H1 (cell line): ENCODE results near the gene SERGEF. TPM values are rescaled to one million over a fixed set of nuclear protein-coding genes. Genes with fewer than 3 reads are reported as not detected.

Experiments used
- CTCF ChIA-PET: fragments of 300-600 bp; sonication (Branson Sonifier 250); formaldehyde crosslinking; loops from one replicate; lab custom pipeline; 2021; ENCODE audit not compliant: partially characterized antibody; lab: Charles Lee
- POLR2A ChIA-PET: fragments of 300-600 bp; sonication (Branson Sonifier 250); formaldehyde crosslinking; loops from one replicate; lab custom pipeline; 2021; ENCODE audit warnings: inconsistent platforms; ENCODE audit not compliant: partially characterized antibody; lab: Charles Lee
- DNase-seq, 2 experiments: peaks; one replicate each; pipeline versions ENCODE4 v3.0.0 to v3.0.0-alpha.2; 2010 to 2022; ENCODE audit warnings: low spot score in 2 of 2, low read depth in 1 of 2, mixed read lengths in 1 of 2
- FAIRE-seq: peaks from 2 replicates; lab custom pipeline; 2011; peaks lifted over from hg19 to GRCh38; lab: Jason Lieb, UNC
- H2AFZ ChIP-seq: 2 replicates; pipeline ENCODE4 v1.8.1; 2012; ENCODE audit warnings: low read length, inconsistent platforms
- H2AK5ac ChIP-seq: 2 replicates; pipeline ENCODE4 v1.6.1; 2013; ENCODE audit warnings: low read depth, low read length
- H2BK120ac ChIP-seq: replicated peaks from 2 replicates; pipeline ENCODE3; 2013; ENCODE audit warnings: low read depth, low read length, inconsistent platforms
- H2BK12ac ChIP-seq: 2 replicates; pipeline ENCODE4 v1.6.1; 2013; ENCODE audit warnings: low read depth, low read length
- H2BK15ac ChIP-seq: 2 replicates; pipeline ENCODE4 v1.6.1; 2013; ENCODE audit warnings: low read length
- H2BK20ac ChIP-seq: 2 replicates; pipeline ENCODE4 v1.6.1; 2013; ENCODE audit warnings: low read length
- H2BK5ac ChIP-seq: 2 replicates; pipeline ENCODE4 v1.6.1; 2013; ENCODE audit warnings: low read depth, low read length
- H3K14ac ChIP-seq: 2 replicates; pipeline ENCODE4 v1.6.1; 2013; ENCODE audit warnings: inconsistent platforms; ENCODE audit not compliant: insufficient read length
- H3K18ac ChIP-seq: 2 replicates; pipeline ENCODE4 v1.6.1; 2013; ENCODE audit warnings: low read length; ENCODE audit errors: extremely low read depth
- H3K23ac ChIP-seq: 2 replicates; pipeline ENCODE4 v1.6.1; 2013; ENCODE audit warnings: inconsistent platforms; ENCODE audit not compliant: insufficient read length
- H3K23me2 ChIP-seq: 2 replicates; pipeline ENCODE4 v1.6.1; 2013; ENCODE audit warnings: low read depth, low read length
- H3K27ac ChIP-seq: 2 replicates; pipeline ENCODE4 v1.6.1; 2011; ENCODE audit warnings: low read depth, low read length, inconsistent platforms
- H3K27me3 ChIP-seq, 4 experiments: replicated peaks in 1 of 4; 1 replicate in 1 of 4; 2 replicates in 3 of 4; pipeline versions ENCODE4 v1.6.1 to v1.8.1; 2011 to 2013; ENCODE audit warnings: low read length in 3 of 4, mild to moderate bottlenecking in 3 of 4, inconsistent platforms in 2 of 4, mixed read lengths in 2 of 4, moderate library complexity in 1 of 4; ENCODE audit not compliant: control insufficient read depth in 3 of 4, insufficient read depth in 3 of 4; ENCODE audit errors: extremely low read depth in 1 of 4
- H3K36me3 ChIP-seq, 4 experiments: 2 replicates each; pipeline versions ENCODE4 v1.6.1 to v1.8.1; 2011 to 2013; ENCODE audit warnings: mild to moderate bottlenecking in 4 of 4, low read length in 3 of 4, moderate library complexity in 2 of 4, control low read depth in 1 of 4, inconsistent platforms in 1 of 4; ENCODE audit not compliant: insufficient read depth in 4 of 4, control insufficient read depth in 2 of 4
- H3K4ac ChIP-seq: replicated peaks from 2 replicates; pipeline ENCODE3; 2013; ENCODE audit warnings: low read length, low read depth, mixed read lengths, inconsistent platforms; ENCODE audit not compliant: insufficient read length
- H3K4me1 ChIP-seq, 4 experiments: replicated peaks in 1 of 4; 1 replicate in 1 of 4; 2 replicates in 3 of 4; pipeline versions ENCODE4 v1.6.1 to v1.8.1; 2011 to 2013; ENCODE audit warnings: low read length in 3 of 4, inconsistent platforms in 2 of 4, mixed read lengths in 1 of 4; ENCODE audit not compliant: insufficient read depth in 4 of 4, control insufficient read depth in 3 of 4
- H3K4me2 ChIP-seq, 2 experiments: 2 replicates each; pipeline versions ENCODE4 v1.6.1 to v1.8.1; 2011 to 2013; ENCODE audit warnings: low read depth in 2 of 2, low read length in 2 of 2, control low read depth in 1 of 2, inconsistent platforms in 1 of 2, mild to moderate bottlenecking in 1 of 2; ENCODE audit not compliant: insufficient read depth in 1 of 2
- H3K4me3 ChIP-seq, 4 experiments: fragments of 200-600, 300-600 bp in 1 of 4; sonication (generic), shearing (Covaris generic), sonication (Bioruptor Twin) in 1 of 4; 2 replicates each; pipeline versions ENCODE4 v1.5.1 to v1.8.1; 2011 to 2016; ENCODE audit warnings: low read length in 4 of 4, low read depth in 3 of 4, control low read depth in 2 of 4, inconsistent platforms in 2 of 4, mild to moderate bottlenecking in 2 of 4, mixed read lengths in 1 of 4, moderate library complexity in 1 of 4; ENCODE audit not compliant: insufficient read depth in 2 of 4; ENCODE audit errors: extremely low read depth in 1 of 4
- H3K56ac ChIP-seq: replicated peaks from 2 replicates; pipeline ENCODE3; 2013; ENCODE audit warnings: low read depth, mild to moderate bottlenecking, mixed read lengths, low read length, inconsistent platforms; ENCODE audit not compliant: insufficient read length
- H3K79me1 ChIP-seq: 2 replicates; pipeline ENCODE4 v1.6.1; 2013; ENCODE audit warnings: low read depth, low read length, control low read depth
- H3K79me2 ChIP-seq, 2 experiments: 2 replicates each; pipeline versions ENCODE4 v1.6.1 to v1.8.1; 2012 to 2013; ENCODE audit warnings: low read length in 2 of 2, mild to moderate bottlenecking in 2 of 2, inconsistent platforms in 1 of 2; ENCODE audit not compliant: insufficient read depth in 2 of 2, control insufficient read depth in 1 of 2
- H3K9ac ChIP-seq, 4 experiments: replicated peaks in 1 of 4; 1 replicate in 1 of 4; 2 replicates in 3 of 4; pipeline versions ENCODE4 v1.6.1 to v1.8.1; 2011 to 2013; ENCODE audit warnings: low read depth in 3 of 4, low read length in 3 of 4, control low read depth in 2 of 4, mild to moderate bottlenecking in 2 of 4, moderate library complexity in 2 of 4, inconsistent platforms in 1 of 4; ENCODE audit errors: extremely low read depth in 1 of 4
- H3K9me3 ChIP-seq, 2 experiments: 2 replicates each; pipeline versions ENCODE4 v1.6.1 to v1.8.1; 2012 to 2013; ENCODE audit warnings: mild to moderate bottlenecking in 2 of 2, moderate library complexity in 2 of 2, control low read depth in 1 of 2, inconsistent platforms in 1 of 2, low read depth in 1 of 2, low read length in 1 of 2, mixed read lengths in 1 of 2; ENCODE audit not compliant: insufficient read depth in 2 of 2
- H4K20me1 ChIP-seq, 2 experiments: replicated peaks in 1 of 2; 2 replicates each; pipeline versions ENCODE3 to v1.8.1; 2011 to 2013; ENCODE audit warnings: inconsistent platforms in 2 of 2, low read length in 2 of 2, mild to moderate bottlenecking in 1 of 2; ENCODE audit not compliant: insufficient read depth in 2 of 2, control insufficient read depth in 1 of 2
- H4K5ac ChIP-seq: 2 replicates; pipeline ENCODE4 v1.6.1; 2013; ENCODE audit warnings: low read length, low read depth, mixed read lengths, inconsistent platforms; ENCODE audit not compliant: insufficient read length
- H4K8ac ChIP-seq: 2 replicates; pipeline ENCODE4 v1.8.0; 2013; ENCODE audit warnings: mild to moderate bottlenecking, moderate library complexity, low read length, inconsistent platforms; ENCODE audit not compliant: insufficient read depth; ENCODE audit errors: extremely low read depth
- H4K91ac ChIP-seq: replicated peaks from 2 replicates; pipeline ENCODE3; 2013; ENCODE audit warnings: low read length, mixed read lengths, inconsistent platforms; ENCODE audit not compliant: insufficient read length
- CHD1 ChIP-seq: IDR thresholded peaks from 2 replicates; pipeline ENCODE4 v1.6.1; 2012; ENCODE audit warnings: low read depth, low read length, improper control_type of control experiment
- HDAC2 ChIP-seq, 2 experiments: fragments of 300-600 bp in 1 of 2; sonication (generic) in 1 of 2; IDR thresholded peaks; 2 replicates each; pipeline ENCODE4 v1.6.1; 2011 to 2012; ENCODE audit warnings: low read depth in 2 of 2, low read length in 2 of 2, mild to moderate bottlenecking in 2 of 2, moderate library complexity in 2 of 2, borderline replicate concordance in 1 of 2, inconsistent platforms in 1 of 2
- RBBP5 ChIP-seq: IDR thresholded peaks from 2 replicates; pipeline ENCODE4 v1.7.1; 2012; ENCODE audit warnings: low read depth, mild to moderate bottlenecking, inconsistent platforms, low read length, moderate library complexity, borderline replicate concordance
- SP4 ChIP-seq: IDR thresholded peaks from 2 replicates; pipeline ENCODE4 v1.6.1; 2012; ENCODE audit warnings: low read length, inconsistent platforms
- TCF12 ChIP-seq: IDR thresholded peaks from 2 replicates; pipeline ENCODE4 v1.6.1; 2011; ENCODE audit warnings: low read depth, mild to moderate bottlenecking, low read length
- WGBS, 2 experiments: shearing (Covaris generic) in 1 of 2; methylation state at CpG; one replicate each; pipeline versions ENCODE4 v1.1.6 to v1.1.7; 2013 to 2015; ENCODE audit warnings: low lambda C conversion rate in 2 of 2, mixed read lengths in 2 of 2, inconsistent platforms in 1 of 2, low coverage in 1 of 2, missing lambda C conversion rate in 1 of 2; ENCODE audit not compliant: insufficient replicate concordance in 2 of 2, insufficient coverage in 1 of 2, insufficient read length in 1 of 2; ENCODE audit errors: extremely low coverage in 1 of 2, missing lambda C conversion rate in 1 of 2; 5-methylcytosine and 5-hydroxymethylcytosine counted together
- polyA plus RNA-seq, 7 experiments: library from polyadenylated mRNA; depleted of rRNA in 3 of 7; stranded (reverse) in 5 of 7; unstranded in 2 of 7; fragments of >200 nt in 5 of 7; fragments of 200-250 nt in 2 of 7; gene quantifications; 1 replicate in 5 of 7; 2 replicates in 1 of 7; 4 replicates in 1 of 7; pipeline versions ENCODE4 v1.2.1 to v1.2.3, GENCODE V29; 2011 to 2013; ENCODE audit warnings: missing spikeins in 2 of 7, mixed read lengths in 2 of 7
- total RNA-seq: library from RNA; stranded (reverse); fragmentation: NEBNext Ultra II Directional; extraction: Animal tissue kit (Norgen Biotek cat#: 25700); gene quantifications from 2 replicates; pipeline ENCODE4 v1.2.1, GENCODE V29; 2021

SERGEF gene
- total and polyA plus RNA-seq, 2 of the 8 experiments (the other 6 are each of a cell fraction or from before 2014, with no cell fraction given) = 16.6 to 28.8 TPM

DNA sequence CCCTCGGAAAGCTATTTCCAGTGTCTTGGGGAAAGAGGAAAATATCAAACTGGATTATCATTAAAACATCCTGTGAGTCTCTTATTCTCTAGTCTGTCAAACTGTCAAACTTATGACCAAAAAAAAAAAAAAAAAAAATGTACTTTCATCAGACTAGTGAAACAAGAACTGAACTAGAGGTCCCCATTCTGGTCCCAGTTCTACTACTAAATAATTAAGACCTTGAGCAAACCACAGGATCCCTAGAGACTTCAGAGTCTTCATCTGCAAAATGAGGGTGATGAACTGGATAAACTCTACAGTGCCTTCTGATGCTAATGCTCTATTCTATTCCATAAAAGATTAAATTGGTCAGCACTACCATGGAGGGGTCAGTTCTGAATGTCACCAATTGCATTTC, 105.8 kb downstream of the SERGEF start:
- ChIA-PET CTCF (interaction anchor here (0.7 to 6.7 kb wide), 38 partner anchors 8 to 308 kb away, joined by 3 to 51 read pairs (median 6); partner anchors contain the start of gene MYOD1), POLR2A (interaction anchor here (1.0 to 2.4 kb wide), 2 partner anchors 10 to 19 kb away, joined by 4 to 10 read pairs; no protein-coding TSS in a partner anchor)
- Histone ChIP-seq H3K23me2 (no peaks in the 10 kb centered on the region), H4K8ac (no peak overlapping the region), H3K9me3 (no peaks in the 10 kb centered on the region), H3K4me1 (peaks cover 4 to 10% (median 6%) of the 10 kb centered on the region in 4 experiments; a peak in 6 of 7 replicates), H3K23ac (no peak overlapping the region), H3K4me3 (no peak overlapping the region), H4K91ac (no peak overlapping the region), H2AK5ac (no peak overlapping the region), H2BK12ac (no peak overlapping the region), H4K20me1 (no peaks in the 10 kb centered on the region), H2BK5ac (no peak overlapping the region), H3K9ac (no peak overlapping the region), H4K5ac (no peak overlapping the region), H2BK15ac (no peak overlapping the region), H3K27ac (no peak overlapping the region), H3K79me1 (no peaks in the 10 kb centered on the region), H3K14ac (no peak overlapping the region), H3K36me3 (no peaks in the 10 kb centered on the region), H3K79me2 (no peaks in the 10 kb centered on the region), H2BK120ac (no peak overlapping the region), H3K4ac (no peak overlapping the region), H2BK20ac (no peak overlapping the region), H3K18ac (no peak overlapping the region), H3K4me2 (no peak overlapping the region), H3K27me3 (no peaks in the 10 kb centered on the region), H2AFZ (no peak overlapping the region), H3K56ac (no peak overlapping the region)
- no peak for FAIRE-seq
- TF ChIP-seq RBBP5 (no peak), TCF12 (no peak), CHD1 (no peak), HDAC2 (IDR thresholded peaks at IDR 0.05; ENCODE audit: borderline replicate concordance in 1 of 2, low read depth in 2 of 2, low read length in 2 of 2) (no peak), SP4 (no peak)
- 96% methylated on average over 1 of the region's 1 CpG; no CpG with 5 or more reads in 1 of the 2 experiments for WGBS, 2 experiments
- DNase-seq = no peak
